Stimulated activated CD8-positive, alpha-beta memory T cell treated with anti-CD3 and anti-CD28 coated beads, Interleukin-12 subunit alpha, Interleukin-12 subunit beta, amount 100 ng/mL, for 4 hours (primary cell): ENCODE results near the gene ST14.

Experiments used
- DNase-seq: peaks from one replicate; pipeline ENCODE4 v3.0.0-alpha.2; 2020; ENCODE audit warnings: low read depth

ST14 gene

GRCh38 chr11:130136107-130136506, 23.5 kb upstream of the ST14 start:
- DNase-seq: no peak

- no peak for DNase-seq
These were observed 21.6 kb upstream of the ST14 start for GRCh38 chr11:130137999-130138398.

GRCh38 chr11:130139401-130139800, 20.2 kb upstream of the ST14 start:
- no peak for DNase-seq

GRCh38 chr11:130141561-130142341, 17.8 kb upstream of the ST14 start:
- no peak for DNase-seq

- no peak for DNase-seq
These were observed 15.4 kb upstream of the ST14 start for GRCh38 chr11:130144141-130144540.

- DNase-seq: no peak
These were observed 14.7 kb upstream of the ST14 start for GRCh38 chr11:130144861-130145281.

GRCh38 chr11:130145311-130145812, 14.2 kb upstream of the ST14 start:
- DNase-seq: no peak

- no peak for DNase-seq
These were observed 13.4 kb upstream of the ST14 start for GRCh38 chr11:130145975-130146776.

GRCh38 chr11:130146796-130147195, 12.8 kb upstream of the ST14 start:
- no peak for DNase-seq

GRCh38 chr11:130148796-130149326, 10.7 kb upstream of the ST14 start:
- no peak for DNase-seq

- DNase-seq: no peak
These were observed 8.8 kb upstream of the ST14 start for GRCh38 chr11:130150790-130151189.

GRCh38 chr11:130151196-130151595, 8.4 kb upstream of the ST14 start:
- DNase-seq: no peak

- DNase-seq: no peak
These were observed 3.2 kb upstream of the ST14 start for GRCh38 chr11:130156108-130157022.

- DNase-seq: no peak
These were observed 2.5 kb upstream of the ST14 start for GRCh38 chr11:130157101-130157500.

GRCh38 chr11:130157840-130158239, 1.7 kb upstream of the ST14 start:
- no peak for DNase-seq

- no peak for DNase-seq
These were observed 443 bp upstream of the ST14 start for GRCh38 chr11:130159139-130159538.

- no peak for DNase-seq
These were observed 1.0 kb downstream of the ST14 start for GRCh38 chr11:130160498-130161155.

GRCh38 chr11:130161441-130162145, 2.0 kb downstream of the ST14 start:
- no peak for DNase-seq

- DNase-seq: no peak
These were observed 3.2 kb downstream of the ST14 start for GRCh38 chr11:130162733-130163132.

- no peak for DNase-seq
These were observed 4.0 kb downstream of the ST14 start for GRCh38 chr11:130163346-130164220.
